Kidney tubule cell (primary cell): Measurements from ENCODE around the gene NUP205.

Source experiments
- DNase-seq: peaks from one replicate; pipeline ENCODE4 v3.0.0-alpha.2; 2018; ENCODE audit warnings: low spot score

The NUP205 gene

GRCh38 chr7:135557455-135558336 is at the start of gene NUP205:
Gene NUP205 (plus strand): TSS chr7:135557917. CDS start chr7:135557945, 28 bp downstream.
- DNase-seq: peak; percentile 83

- peak; percentile 43 for DNase-seq
These were observed 48.7 kb upstream of the NUP205 start for GRCh38 chr7:135508883-135509588.

GRCh38 chr7:135509589-135509838 is 48.2 kb upstream of the NUP205 start:
- DNase-seq: no peak

- DNase-seq: peak; percentile 97
These were observed 47.7 kb upstream of the NUP205 start, which contains the start of gene CNOT4 for GRCh38 chr7:135509839-135510591. Gene CNOT4 (minus strand): TSS chr7:135510102. CDS start chr7:135438331, 71,771 bp downstream.

GRCh38 chr7:135510592-135511183 is 47.0 kb upstream of the NUP205 start:
- DNase-seq: no peak

- peak; percentile 78 for DNase-seq
These were observed 45.4 kb upstream of the NUP205 start for GRCh38 chr7:135512135-135512887.

GRCh38 chr7:135514856-135515255 is 42.9 kb upstream of the NUP205 start:
- no peak for DNase-seq

- no peak for DNase-seq
These were observed 40.7 kb upstream of the NUP205 start for GRCh38 chr7:135517060-135517459.

- no peak for DNase-seq
These were observed 39.0 kb upstream of the NUP205 start for GRCh38 chr7:135518748-135519147.

- no peak for DNase-seq
These were observed 38.5 kb upstream of the NUP205 start for GRCh38 chr7:135519233-135519688.

- DNase-seq: no peak
These were observed 37.8 kb upstream of the NUP205 start for GRCh38 chr7:135519871-135520270.

- DNase-seq: no peak
These were observed 35.2 kb upstream of the NUP205 start for GRCh38 chr7:135522509-135522908.

GRCh38 chr7:135523146-135523545 is 34.6 kb upstream of the NUP205 start:
- DNase-seq: no peak

- DNase-seq: no peak
These were observed 32.3 kb upstream of the NUP205 start for GRCh38 chr7:135525426-135525825.

- peak; percentile 11 for DNase-seq
These were observed 30.7 kb upstream of the NUP205 start for GRCh38 chr7:135527025-135527424.

- DNase-seq: no peak
These were observed 21.6 kb upstream of the NUP205 start for GRCh38 chr7:135536150-135536549.

GRCh38 chr7:135537453-135537852 is 20.3 kb upstream of the NUP205 start:
- no peak for DNase-seq

- DNase-seq: no peak
These were observed 19.8 kb upstream of the NUP205 start for GRCh38 chr7:135537905-135538304.

GRCh38 chr7:135538376-135538775 is 19.3 kb upstream of the NUP205 start:
- no peak for DNase-seq

- DNase-seq: no peak
These were observed 18.1 kb upstream of the NUP205 start for GRCh38 chr7:135539629-135540028.

- DNase-seq: no peak
These were observed 16.7 kb upstream of the NUP205 start for GRCh38 chr7:135541029-135541428.
